Measurements from ENCODE around the gene PDE4C. TPM values are rescaled to one million over a fixed set of nuclear protein-coding genes. Genes with fewer than 3 reads are reported as not detected.

PDE4C gene
- total and polyA plus RNA-seq, 10 of the 15 experiments (the other 5 are each of a cell fraction or from before 2014, with no cell fraction given): 0.08 to 0.73 (median 0.34) TPM

- ATAC-seq: peak; percentile 4; the same call in 1 of the 3 replicates
- no peak for DNase-seq (ENCODE audit: low read depth, low spot score)
- intact Hi-C loops (cut with micrococcal nuclease; ENCODE audit: unreplicated experiment): loop anchor here (5.0 kb wide), 1 partner anchor 67 kb away; the partner anchor contains the start of gene PGPEP1
Observed at GRCh38 chr19:18274781-18275356, 48.6 kb upstream of the PDE4C start.

GRCh38 chr19:18274219-18274780 lies 48.1 kb upstream of the PDE4C start, which contains the start of gene IQCN:
TSS of gene IQCN (minus strand) at chr19:18274452. CDS start at chr19:18269478, 4,974 bp downstream.
- Histone ChIP-seq H3K4me1 (ENCODE audit: control insufficient read depth, insufficient read depth, low read length) (peaks cover 13% of the 10 kb centered on the region), H3K9me3 (replicated peaks; ENCODE audit: control insufficient read depth, insufficient read depth, low read length) (no peaks in the 10 kb centered on the region), H3K36me3 (ENCODE audit: control insufficient read depth in 2 of 2, insufficient read depth in 2 of 2, low read length in 1 of 2) (peaks cover 0 to 4% of the 10 kb centered on the region in 2 experiments; a peak in 2 of 4 replicates), H4K20me1 (ENCODE audit: control insufficient read depth, insufficient read depth) (peaks cover 13% of the 10 kb centered on the region), H3K27me3 (replicated peaks in 1 of 2; ENCODE audit: control insufficient read depth in 2 of 2, insufficient read depth in 2 of 2, low read length in 1 of 2) (no peaks in the 10 kb centered on the region), H3K79me2 (ENCODE audit: control insufficient read depth, insufficient read depth, low read length) (peaks cover 17% of the 10 kb centered on the region), H3K4me3 (no peak within 1 kb of the TSS), H3K4me2 (ENCODE audit: control insufficient read depth, insufficient read depth) (no peak within 1 kb of the TSS), H2AFZ (ENCODE audit: control insufficient read depth, low read depth, low read length) (no peak within 1 kb of the TSS), H3K27ac (ENCODE audit: control insufficient read depth, insufficient read depth) (no peak within 1 kb of the TSS), H3K9ac (ENCODE audit: control insufficient read depth, insufficient read depth, low read length) (no peak within 1 kb of the TSS)
- in situ Hi-C loops (cut with MboI): no loop called here
- CTCF ChIA-PET: interaction anchor here (0.6 to 14.1 kb wide), 3 partner anchors 9 to 66 kb away, joined by 3 to 516 read pairs (median 5); no protein-coding TSS in a partner anchor
- BruUV-seq (replicated peaks): no TSS peak
- SMC1A ChIA-PET (ENCODE audit: uncharacterized antibody, unreplicated experiment): interaction anchor here (0.7 to 1.1 kb wide), 3 partner anchors 52 to 264 kb away, joined by 3 to 4 read pairs (median 4); no protein-coding TSS in a partner anchor
- WGBS (ENCODE audit: insufficient coverage, insufficient replicate concordance, low lambda C conversion rate, missing lambda C conversion rate): 83% methylated on average over 8 of the region's 9 CpGs
- POLR2A ChIA-PET: no interaction called here
- FAIRE-seq (no peak), ATAC-seq (no peak), DNase-seq (ENCODE audit: low read depth, low spot score) (no peak)
- intact Hi-C loops (cut with micrococcal nuclease; ENCODE audit: unreplicated experiment): no loop called here
- RAD21 ChIA-PET (ENCODE audit: unreplicated experiment): interaction anchor here (0.7 to 1.4 kb wide), 2 partner anchors 54 to 66 kb away, joined by 5 to 7 read pairs; no protein-coding TSS in a partner anchor
- TF ChIP-seq POLR2A (IDR thresholded peaks at IDR 0.05; ENCODE audit: low read depth, low read length) (peak; percentile 8; the same call in 1 of the 2 replicates), RBBP5 (conservative IDR thresholded peaks at IDR 0.05) (no peak), YY1 (IDR thresholded peaks at IDR 0.05; ENCODE audit: low read depth, low read length) (no peak), ZBTB33 (IDR thresholded peaks at IDR 0.05) (no peak), NR2F1 (conservative IDR thresholded peaks at IDR 0.05) (peak; percentile 27; the same call in 1 of the 2 replicates), USF2 (IDR thresholded peaks at IDR 0.05; ENCODE audit: borderline replicate concordance, low read depth, low read length) (no peak), TAF1 (IDR thresholded peaks at IDR 0.05; ENCODE audit: borderline replicate concordance, low read depth, low read length) (no peak)

More at GRCh38 chr19:18274781-18275356, 48.6 kb upstream of the PDE4C start:
- Histone ChIP-seq H3K9ac (ENCODE audit: control insufficient read depth, insufficient read depth, low read length) (no peak overlapping the region), H3K4me3 (no peak overlapping the region), H3K4me1 (ENCODE audit: control insufficient read depth, insufficient read depth, low read length) (peaks cover 13% of the 10 kb centered on the region), H3K4me2 (ENCODE audit: control insufficient read depth, insufficient read depth) (no peak overlapping the region), H3K36me3 (ENCODE audit: control insufficient read depth in 2 of 2, insufficient read depth in 2 of 2, low read length in 1 of 2) (peaks cover 0 to 4% of the 10 kb centered on the region in 2 experiments; a peak in 2 of 4 replicates), H3K9me3 (replicated peaks; ENCODE audit: control insufficient read depth, insufficient read depth, low read length) (no peaks in the 10 kb centered on the region), H3K27ac (ENCODE audit: control insufficient read depth, insufficient read depth) (no peak overlapping the region), H3K27me3 (replicated peaks in 1 of 2; ENCODE audit: control insufficient read depth in 2 of 2, insufficient read depth in 2 of 2, low read length in 1 of 2) (no peaks in the 10 kb centered on the region), H4K20me1 (ENCODE audit: control insufficient read depth, insufficient read depth) (peaks cover 14% of the 10 kb centered on the region), H3K79me2 (ENCODE audit: control insufficient read depth, insufficient read depth, low read length) (peaks cover 22% of the 10 kb centered on the region), H2AFZ (ENCODE audit: control insufficient read depth, low read depth, low read length) (no peak overlapping the region)
- CTCF ChIA-PET: interaction anchor here (0.6 to 14.1 kb wide), 5 partner anchors 8 to 270 kb away, joined by 3 to 516 read pairs (median 5); partner anchors contain the start of gene LSM4
- SMC1A ChIA-PET (ENCODE audit: uncharacterized antibody, unreplicated experiment): interaction anchor here (0.7 to 1.5 kb wide), 4 partner anchors 47 to 54 kb away, joined by 3 to 10 read pairs (median 4); partner anchors contain the start of gene LSM4
- RAD21 ChIA-PET (ENCODE audit: unreplicated experiment): interaction anchor here (1.1 to 1.4 kb wide), 2 partner anchors 50 to 54 kb away, joined by 3 to 9 read pairs; no protein-coding TSS in a partner anchor
- no peak for FAIRE-seq
- TF ChIP-seq ATF7 (IDR thresholded peaks at IDR 0.05; ENCODE audit: low read depth) (no peak), POLR2A (IDR thresholded peaks at IDR 0.05; ENCODE audit: low read depth, low read length) (peak; percentile 47; the same call in 1 of the 2 replicates)
- WGBS (ENCODE audit: insufficient coverage, insufficient replicate concordance, low lambda C conversion rate, missing lambda C conversion rate): 85% methylated on average over 13 of the region's 13 CpGs
- in situ Hi-C loops (cut with MboI): loop anchor here (5.0 kb wide), 2 partner anchors 47 to 132 kb away; partner anchors contain the start of gene LSM4
- POLR2A ChIA-PET: interaction anchor here (8.4 kb wide), 1 partner anchor 54 kb away, joined by 206 read pairs; no protein-coding TSS in a partner anchor
- no TSS peak for BruUV-seq (replicated peaks)
